ENCODE results near the gene NMU. TPM values are rescaled to one million over a fixed set of nuclear protein-coding genes. Genes with fewer than 3 reads are reported as not detected.

The NMU gene
- total RNA-seq, 1 experiment from 2014 or later = 22.6 TPM

- H3K9me3 ChIP-seq (ENCODE audit: insufficient read depth, low read depth) = no peaks in the 10 kb centered on the region
- no peak for DNase-seq
- H3K79me2 ChIP-seq (ENCODE audit: low read depth) = no peaks in the 10 kb centered on the region
- H2AFZ ChIP-seq = no peak overlapping the region
- ChIA-PET CTCF (no interaction called here), POLR2A (ENCODE audit: unreplicated experiment) (no interaction called here)
- no TSS peak for BruUV-seq (replicated peaks)
- H3K27me3 ChIP-seq (ENCODE audit: insufficient read depth, low read depth) = no peaks in the 10 kb centered on the region
- H4K20me1 ChIP-seq (ENCODE audit: insufficient read depth) = no peaks in the 10 kb centered on the region
- H3K27ac ChIP-seq = no peak overlapping the region
- no peak overlapping the region for H3K4me2 ChIP-seq
- intact Hi-C loops (cut with micrococcal nuclease; ENCODE audit: unreplicated experiment) = loop anchor here (5.0 kb wide), 1 partner anchor 673 kb away; no protein-coding TSS in a partner anchor
- H3K36me3 ChIP-seq (ENCODE audit: low read depth) = no peaks in the 10 kb centered on the region
- H3F3A ChIP-seq (ENCODE audit: insufficient read depth, low read depth) = no peaks in the 10 kb centered on the region
- H3K4me1 ChIP-seq (replicated peaks; ENCODE audit: insufficient read depth) = no peaks in the 10 kb centered on the region
- H3K4me3 ChIP-seq = no peak overlapping the region
- no peaks in the 10 kb centered on the region for H3K9me2 ChIP-seq (ENCODE audit: insufficient read depth)
- TF ChIP-seq, protein P1, sequence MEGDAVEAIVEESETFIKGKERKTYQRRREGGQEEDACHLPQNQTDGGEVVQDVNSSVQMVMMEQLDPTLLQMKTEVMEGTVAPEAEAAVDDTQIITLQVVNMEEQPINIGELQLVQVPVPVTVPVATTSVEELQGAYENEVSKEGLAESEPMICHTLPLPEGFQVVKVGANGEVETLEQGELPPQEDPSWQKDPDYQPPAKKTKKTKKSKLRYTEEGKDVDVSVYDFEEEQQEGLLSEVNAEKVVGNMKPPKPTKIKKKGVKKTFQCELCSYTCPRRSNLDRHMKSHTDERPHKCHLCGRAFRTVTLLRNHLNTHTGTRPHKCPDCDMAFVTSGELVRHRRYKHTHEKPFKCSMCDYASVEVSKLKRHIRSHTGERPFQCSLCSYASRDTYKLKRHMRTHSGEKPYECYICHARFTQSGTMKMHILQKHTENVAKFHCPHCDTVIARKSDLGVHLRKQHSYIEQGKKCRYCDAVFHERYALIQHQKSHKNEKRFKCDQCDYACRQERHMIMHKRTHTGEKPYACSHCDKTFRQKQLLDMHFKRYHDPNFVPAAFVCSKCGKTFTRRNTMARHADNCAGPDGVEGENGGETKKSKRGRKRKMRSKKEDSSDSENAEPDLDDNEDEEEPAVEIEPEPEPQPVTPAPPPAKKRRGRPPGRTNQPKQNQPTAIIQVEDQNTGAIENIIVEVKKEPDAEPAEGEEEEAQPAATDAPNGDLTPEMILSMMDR (conservative IDR thresholded peaks at IDR 0.05) = no peak
- no peak for TF ChIP-seq EZH2 (IDR thresholded peaks at IDR 0.05; ENCODE audit: low read depth)
These were observed 14.4 kb upstream of the NMU start for GRCh38 chr4:55650483-55650882.

DNA sequence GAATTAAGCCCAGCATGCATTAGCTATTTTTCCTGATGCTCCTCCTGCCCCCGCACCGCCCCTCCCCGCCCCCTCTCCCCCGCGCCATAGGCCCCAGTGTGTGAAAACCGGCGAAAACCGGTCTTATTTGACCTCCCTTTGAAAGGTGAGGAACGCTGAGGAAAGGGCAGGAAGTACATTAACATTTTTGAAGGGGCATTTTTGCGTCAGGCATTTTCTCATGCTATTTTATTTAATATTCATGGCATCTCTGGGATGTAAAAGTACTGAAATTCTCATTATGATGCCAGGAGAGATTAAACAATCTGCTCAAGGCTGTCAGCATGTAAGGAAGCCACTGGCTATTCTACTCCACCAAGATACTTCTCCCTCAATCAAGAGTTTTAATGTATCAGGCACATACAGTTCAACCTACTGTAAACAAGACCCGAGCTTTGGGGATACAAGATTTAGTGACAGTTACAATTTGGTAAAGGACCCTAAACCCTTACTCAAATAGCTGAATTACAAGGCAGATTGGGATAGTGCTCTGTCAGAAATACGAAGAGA is 1.2 kb upstream of the NMU start:
- H3K27me3 ChIP-seq (ENCODE audit: insufficient read depth, low read depth) = no peaks in the 10 kb centered on the region
- ChIA-PET POLR2A (ENCODE audit: unreplicated experiment) (interaction anchor here (0.6 kb wide), 1 partner anchor 216 kb away, joined by 4 read pairs; no protein-coding TSS in a partner anchor), CTCF (interaction anchor here (0.6 kb wide), 2 partner anchors 96 to 322 kb away, joined by 5 to 6 read pairs; no protein-coding TSS in a partner anchor)
- no peaks in the 10 kb centered on the region for H3F3A ChIP-seq (ENCODE audit: insufficient read depth, low read depth)
- no peaks in the 10 kb centered on the region for H3K9me2 ChIP-seq (ENCODE audit: insufficient read depth)
- no peak for DNase-seq
- BruUV-seq (replicated peaks) = no TSS peak
- no peak overlapping the region for H2AFZ ChIP-seq
- no peak overlapping the region for H3K4me2 ChIP-seq
- intact Hi-C loops (cut with micrococcal nuclease; ENCODE audit: unreplicated experiment) = loop anchor here (2.0 to 5.0 kb wide), 3 partner anchors 90 to 230 kb away; partner anchors contain the start of gene CLOCK
- 0 out of 2 replicates have a peak, but pooled peaks cover 9% of the 10 kb centered on the region for H3K4me1 ChIP-seq (replicated peaks; ENCODE audit: insufficient read depth)
- H3K27ac ChIP-seq = no peak overlapping the region
- H3K36me3 ChIP-seq (ENCODE audit: low read depth) = no peaks in the 10 kb centered on the region
- TF ChIP-seq, protein P1 (conservative IDR thresholded peaks at IDR 0.05) = no peak
- TF ChIP-seq EZH2 (IDR thresholded peaks at IDR 0.05; ENCODE audit: low read depth) = no peak
- no peaks in the 10 kb centered on the region for H3K79me2 ChIP-seq (ENCODE audit: low read depth)
- H3K9me3 ChIP-seq (ENCODE audit: insufficient read depth, low read depth) = no peaks in the 10 kb centered on the region
- H4K20me1 ChIP-seq (ENCODE audit: insufficient read depth) = no peaks in the 10 kb centered on the region
- H3K4me3 ChIP-seq = no peak overlapping the region

DNA sequence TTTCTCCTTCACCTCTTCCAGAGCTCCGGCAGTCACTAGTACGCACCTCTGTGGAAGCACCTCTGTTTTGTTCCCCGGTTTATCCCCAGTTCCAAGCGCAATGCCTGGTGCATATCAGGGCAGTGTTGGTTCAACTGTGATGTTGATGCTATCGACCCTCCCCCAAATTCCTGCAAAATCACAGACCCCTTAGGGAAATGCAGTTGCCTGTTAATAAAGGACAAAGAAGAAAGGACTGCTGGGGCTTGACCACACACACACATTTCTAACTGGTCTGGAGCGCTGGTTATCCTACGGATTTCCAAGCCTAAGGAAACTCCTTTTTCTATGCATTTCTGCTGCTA is 530 bp upstream of the NMU start:
- Histone ChIP-seq H2AFZ (peak overlapping the region; percentile 81; the same call in 1 of the 2 replicates), H3K36me3 (ENCODE audit: low read depth) (no peaks in the 10 kb centered on the region), H3K9me3 (ENCODE audit: insufficient read depth, low read depth) (no peaks in the 10 kb centered on the region), H3K79me2 (ENCODE audit: low read depth) (no peaks in the 10 kb centered on the region), H3K4me3 (peak overlapping the region; percentile 66), H3K27me3 (ENCODE audit: insufficient read depth, low read depth) (no peaks in the 10 kb centered on the region), H3K4me2 (peak overlapping the region; percentile 91), H4K20me1 (ENCODE audit: insufficient read depth) (no peaks in the 10 kb centered on the region), H3K27ac (no peak overlapping the region), H3F3A (ENCODE audit: insufficient read depth, low read depth) (no peaks in the 10 kb centered on the region), H3K9me2 (ENCODE audit: insufficient read depth) (no peaks in the 10 kb centered on the region), H3K4me1 (replicated peaks; ENCODE audit: insufficient read depth) (0 out of 2 replicates have a peak, but pooled peaks cover 9% of the 10 kb centered on the region)
- no TSS peak for BruUV-seq (replicated peaks)
- no peak for TF ChIP-seq EZH2 (IDR thresholded peaks at IDR 0.05; ENCODE audit: low read depth)
- TF ChIP-seq, protein P1 (conservative IDR thresholded peaks at IDR 0.05) = no peak
- intact Hi-C loops (cut with micrococcal nuclease; ENCODE audit: unreplicated experiment) = loop anchor here (2.0 to 5.0 kb wide), 3 partner anchors 89 to 231 kb away; partner anchors contain the start of gene CLOCK
- CTCF ChIA-PET = no interaction called here
- POLR2A ChIA-PET (ENCODE audit: unreplicated experiment) = interaction anchor here (0.6 kb wide), 1 partner anchor 216 kb away, joined by 4 read pairs; no protein-coding TSS in a partner anchor
- DNase-seq = no peak
